DND-41 (cell line): ENCODE results near the gene C10orf105.

Experiments
- CTCF ChIP-seq: IDR thresholded peaks from 2 replicates; pipeline ENCODE4 v1.5.1; 2012; ENCODE audit warnings: borderline replicate concordance, low read length, moderate library complexity, mild to moderate bottlenecking; ENCODE audit not compliant: poor library complexity, severe bottlenecking; ENCODE audit errors: extremely low read depth
- EZH2 ChIP-seq: IDR thresholded peaks from 3 replicates; pipeline ENCODE4 v1.6.1; 2012; ENCODE audit warnings: borderline replicate concordance, low read depth, mild to moderate bottlenecking, moderate library complexity, low read length, inconsistent platforms; ENCODE audit not compliant: severe bottlenecking

- TF ChIP-seq CTCF (no peak), EZH2 (no peak)
These were observed 26.2 kb upstream of the C10orf105 start for GRCh38 chr10:71745664-71746250.
